Prostate gland (tissue), 2 donors: ENCODE measurements around the gene PPFIA1.

Experiments
- CTCF ChIP-seq, 4 experiments: fragments of 200-600 bp in 2 of 4; fragments of 450-650 bp in 2 of 4; sonication (generic) in 2 of 4; IDR thresholded peaks; 1 replicate in 3 of 4; 2 replicates in 1 of 4; pipeline ENCODE4 v1.5.1; 2016 to 2019; ENCODE audit warnings: antibody characterized with exemption in 4 of 4, mild to moderate bottlenecking in 2 of 4, moderate library complexity in 2 of 4
- POLR2A ChIP-seq: fragments of 450-650 bp; IDR thresholded peaks from one replicate; pipeline ENCODE4 v1.6.1; 2016; ENCODE audit warnings: antibody characterized with exemption, mild to moderate bottlenecking
- POLR2AphosphoS5 ChIP-seq: sonication (generic); formaldehyde crosslinking; IDR thresholded peaks from one replicate; pipeline ENCODE4 v1.6.1; 2017; ENCODE audit warnings: antibody characterized with exemption

DNA sequence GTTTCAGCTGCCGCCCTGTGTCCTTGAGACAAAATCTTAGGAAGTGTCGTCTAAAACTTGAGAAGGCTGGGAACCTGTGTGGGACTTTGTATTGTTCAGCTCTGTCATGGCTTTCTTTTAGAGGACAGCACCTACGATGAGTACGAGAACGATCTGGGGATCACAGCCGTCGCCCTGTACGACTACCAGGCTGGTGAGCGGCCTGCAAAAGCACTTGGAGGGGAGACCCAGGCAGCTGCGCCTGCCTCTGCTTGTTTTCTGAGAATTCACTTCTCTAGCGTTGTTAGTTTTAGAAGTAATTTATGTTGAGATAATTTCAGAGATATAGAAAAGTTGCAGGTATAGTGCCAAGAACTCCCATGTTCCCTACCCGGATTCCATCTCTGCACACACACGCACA, 163.0 kb downstream of the PPFIA1 start:
- TF ChIP-seq CTCF (IDR thresholded peaks at IDR 0.05) (no peak), POLR2A (no peak), POLR2AphosphoS5 (no peak)
